Measurements from ENCODE around the gene AUTS2.

The AUTS2 gene

DNA sequence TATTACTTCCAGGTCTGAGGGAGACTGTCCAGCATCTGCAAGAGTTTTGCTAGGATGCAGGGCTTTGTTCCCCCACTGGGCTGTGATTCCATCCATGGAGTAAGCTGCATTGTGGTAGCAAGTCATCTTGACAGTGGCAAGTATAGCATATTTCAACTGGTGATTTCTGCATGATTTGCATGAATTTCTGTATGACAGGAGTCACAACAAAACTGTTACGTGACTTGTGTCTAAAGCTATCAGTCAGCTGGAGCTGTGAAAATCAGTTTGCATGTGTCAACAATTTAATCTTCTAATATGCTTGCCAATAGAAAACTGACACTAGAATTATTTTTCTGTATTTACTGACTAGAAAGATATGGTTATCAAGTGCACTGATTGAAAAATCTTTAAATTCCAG, 344.3 kb downstream of the AUTS2 start:
- H3K27me3 ChIP-seq: no peaks in the 10 kb centered on the region
- no peak overlapping the region for H3K4me3 ChIP-seq (ENCODE audit: low read depth in 1 of 2, low read length in 1 of 2)
- no peak overlapping the region for H3K27ac ChIP-seq
- TF ChIP-seq, protein P1, sequence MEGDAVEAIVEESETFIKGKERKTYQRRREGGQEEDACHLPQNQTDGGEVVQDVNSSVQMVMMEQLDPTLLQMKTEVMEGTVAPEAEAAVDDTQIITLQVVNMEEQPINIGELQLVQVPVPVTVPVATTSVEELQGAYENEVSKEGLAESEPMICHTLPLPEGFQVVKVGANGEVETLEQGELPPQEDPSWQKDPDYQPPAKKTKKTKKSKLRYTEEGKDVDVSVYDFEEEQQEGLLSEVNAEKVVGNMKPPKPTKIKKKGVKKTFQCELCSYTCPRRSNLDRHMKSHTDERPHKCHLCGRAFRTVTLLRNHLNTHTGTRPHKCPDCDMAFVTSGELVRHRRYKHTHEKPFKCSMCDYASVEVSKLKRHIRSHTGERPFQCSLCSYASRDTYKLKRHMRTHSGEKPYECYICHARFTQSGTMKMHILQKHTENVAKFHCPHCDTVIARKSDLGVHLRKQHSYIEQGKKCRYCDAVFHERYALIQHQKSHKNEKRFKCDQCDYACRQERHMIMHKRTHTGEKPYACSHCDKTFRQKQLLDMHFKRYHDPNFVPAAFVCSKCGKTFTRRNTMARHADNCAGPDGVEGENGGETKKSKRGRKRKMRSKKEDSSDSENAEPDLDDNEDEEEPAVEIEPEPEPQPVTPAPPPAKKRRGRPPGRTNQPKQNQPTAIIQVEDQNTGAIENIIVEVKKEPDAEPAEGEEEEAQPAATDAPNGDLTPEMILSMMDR (IDR thresholded peaks at IDR 0.05): no peak
- no peaks in the 10 kb centered on the region for H3K4me1 ChIP-seq (ENCODE audit: control insufficient read depth in 1 of 2, insufficient read depth in 1 of 2, low read depth in 1 of 2, low read length in 1 of 2)
- no peaks in the 10 kb centered on the region for H3K9me3 ChIP-seq
- H3K36me3 ChIP-seq: no peaks in the 10 kb centered on the region

GRCh38 chr7:69946901-69947300, 348.6 kb downstream of the AUTS2 start:
- H3K9me3 ChIP-seq: no peaks in the 10 kb centered on the region
- no peaks in the 10 kb centered on the region for H3K36me3 ChIP-seq
- TF ChIP-seq, protein P1 (IDR thresholded peaks at IDR 0.05): no peak
- H3K27me3 ChIP-seq: no peaks in the 10 kb centered on the region
- no peak overlapping the region for H3K4me3 ChIP-seq (ENCODE audit: low read depth in 1 of 2, low read length in 1 of 2)
- H3K4me1 ChIP-seq (ENCODE audit: control insufficient read depth in 1 of 2, insufficient read depth in 1 of 2, low read depth in 1 of 2, low read length in 1 of 2): no peaks in the 10 kb centered on the region
- no peak overlapping the region for H3K27ac ChIP-seq

DNA sequence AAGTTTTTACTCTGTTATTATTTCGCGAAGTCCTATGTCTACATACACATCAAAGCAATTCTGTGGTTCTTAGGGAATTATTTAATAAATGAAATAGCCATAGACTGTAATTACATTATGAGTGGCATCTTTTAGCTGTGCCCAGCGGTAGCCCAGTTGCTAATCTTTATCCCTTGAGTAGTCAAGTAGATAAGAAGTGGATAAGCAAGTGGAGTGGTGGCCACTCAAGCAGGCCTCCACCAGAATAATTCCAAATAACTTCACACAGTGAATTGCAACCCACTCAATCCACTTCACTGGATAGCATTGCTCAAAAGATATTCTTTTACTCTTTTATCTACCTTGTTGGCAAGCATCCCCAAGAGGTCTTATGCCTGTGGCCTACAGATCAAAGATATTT, 349.7 kb downstream of the AUTS2 start:
- H3K27ac ChIP-seq: no peak overlapping the region
- no peaks in the 10 kb centered on the region for H3K27me3 ChIP-seq
- TF ChIP-seq, protein P1 (IDR thresholded peaks at IDR 0.05): no peak
- H3K4me3 ChIP-seq (ENCODE audit: low read depth in 1 of 2, low read length in 1 of 2): no peak overlapping the region
- H3K36me3 ChIP-seq: no peaks in the 10 kb centered on the region
- no peaks in the 10 kb centered on the region for H3K4me1 ChIP-seq (ENCODE audit: control insufficient read depth in 1 of 2, insufficient read depth in 1 of 2, low read depth in 1 of 2, low read length in 1 of 2)
- H3K9me3 ChIP-seq: no peaks in the 10 kb centered on the region

DNA sequence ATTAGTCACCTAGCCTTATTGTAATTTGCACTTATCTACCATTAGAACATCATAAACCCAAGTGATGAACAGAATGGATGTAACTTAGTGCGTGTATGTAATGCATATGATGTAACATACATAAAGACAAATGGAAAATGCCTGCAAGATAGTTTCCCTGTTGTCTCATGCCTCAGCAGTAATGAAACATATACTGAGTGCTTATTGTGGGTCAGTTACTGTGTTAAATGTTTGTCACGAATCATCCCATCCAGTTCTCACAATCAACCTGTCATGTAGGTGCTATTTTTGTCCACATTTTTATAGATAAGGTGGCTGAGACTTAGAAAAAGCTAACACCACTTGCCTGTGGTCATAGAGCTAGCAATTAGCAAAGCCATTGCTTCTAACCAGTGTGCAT, 350.8 kb downstream of the AUTS2 start:
- TF ChIP-seq, protein P1 (IDR thresholded peaks at IDR 0.05): no peak
- no peaks in the 10 kb centered on the region for H3K27me3 ChIP-seq

DNA sequence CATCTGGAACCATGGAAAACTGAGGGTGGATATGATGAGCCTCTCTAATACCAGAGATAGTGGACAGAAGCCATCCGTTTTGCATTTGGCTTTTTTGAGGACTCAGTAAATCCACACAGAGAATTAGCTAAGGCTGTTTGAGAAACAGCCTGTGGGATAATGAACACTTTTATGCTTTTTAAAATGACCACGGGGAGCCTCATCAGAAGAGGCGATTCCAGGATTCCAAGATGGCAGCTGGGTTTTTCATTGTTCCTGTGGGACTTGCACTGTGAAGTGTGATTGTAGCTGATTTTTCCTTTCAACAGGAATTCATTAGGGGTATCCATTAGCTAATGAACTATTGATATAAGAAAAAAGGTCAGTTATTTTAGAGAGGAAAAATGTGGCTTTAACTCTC, 353.2 kb downstream of the AUTS2 start:
- Histone ChIP-seq H3K27me3 (no peaks in the 10 kb centered on the region), H3K36me3 (no peaks in the 10 kb centered on the region), H3K27ac (no peak overlapping the region), H3K4me1 (ENCODE audit: control insufficient read depth in 1 of 2, insufficient read depth in 1 of 2, low read depth in 1 of 2, low read length in 1 of 2) (no peaks in the 10 kb centered on the region), H3K9me3 (no peaks in the 10 kb centered on the region), H3K4me3 (ENCODE audit: low read depth in 1 of 2, low read length in 1 of 2) (no peak overlapping the region)
- TF ChIP-seq, protein P1 (IDR thresholded peaks at IDR 0.05): no peak

More for the DNA sequence above, 350.8 kb downstream of the AUTS2 start:
- Histone ChIP-seq H3K27ac (no peak overlapping the region), H3K36me3 (no peaks in the 10 kb centered on the region), H3K4me1 (ENCODE audit: control insufficient read depth in 1 of 2, insufficient read depth in 1 of 2, low read depth in 1 of 2, low read length in 1 of 2) (no peaks in the 10 kb centered on the region), H3K9me3 (no peaks in the 10 kb centered on the region), H3K4me3 (ENCODE audit: low read depth in 1 of 2, low read length in 1 of 2) (no peak overlapping the region)

Measured in neutrophil (primary cell).